ENCODE data around the gene SDHAF1.
"Not testable (repeated sequence)": the region's sequence is repeated elsewhere in the genome, so short reads cannot be mapped to it uniquely, and the experiment has no call there.

The SDHAF1 gene

DNA sequence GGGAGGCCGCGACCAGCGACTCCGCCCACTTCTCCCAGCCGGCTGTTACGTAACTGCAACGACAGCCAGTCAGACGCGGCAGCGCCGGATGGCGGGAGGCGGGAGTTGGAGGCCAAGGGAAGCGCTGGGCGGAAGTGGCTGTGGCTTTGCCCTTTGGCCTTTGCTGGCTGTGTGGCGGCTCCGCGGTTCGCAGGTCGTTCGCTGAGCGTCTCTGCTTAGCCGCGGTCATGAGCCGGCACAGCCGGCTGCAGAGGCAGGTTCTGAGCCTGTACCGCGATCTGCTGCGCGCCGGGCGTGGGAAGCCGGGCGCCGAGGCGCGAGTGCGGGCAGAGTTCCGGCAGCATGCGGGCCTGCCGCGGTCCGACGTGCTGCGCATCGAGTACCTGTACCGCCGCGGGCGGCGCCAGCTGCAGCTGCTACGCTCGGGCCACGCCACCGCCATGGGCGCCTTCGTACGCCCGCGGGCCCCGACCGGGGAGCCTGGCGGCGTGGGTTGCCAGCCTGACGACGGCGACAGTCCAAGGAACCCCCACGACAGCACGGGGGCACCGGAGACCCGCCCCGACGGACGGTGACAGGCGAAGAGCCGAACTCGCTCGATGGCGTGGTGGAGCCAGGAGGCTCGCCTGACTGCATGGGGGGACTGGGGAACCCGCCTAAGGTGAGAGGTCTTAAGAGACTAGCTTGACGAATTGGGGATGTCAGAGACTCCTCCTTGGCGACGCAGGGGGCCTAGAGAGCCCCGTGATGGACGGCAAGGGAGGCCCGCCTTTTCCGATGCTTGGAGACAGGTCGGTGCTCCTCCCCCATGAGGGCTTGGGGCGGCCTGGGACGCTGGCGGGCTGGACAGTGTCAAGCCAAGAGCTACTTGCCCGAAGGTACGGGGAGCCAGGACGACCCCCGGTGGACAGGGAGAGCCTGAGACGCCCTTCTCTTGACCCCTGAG lies at the start of gene SDHAF1:
Gene SDHAF1, plus strand, starts transcription at position 141 of the 946 bp plus-strand sequence. Its CDS starts 87 bp downstream, at position 228.
- H3K9ac ChIP-seq = peak within 1 kb of the TSS; percentile 56
- TF ChIP-seq CTCF (IDR thresholded peaks at IDR 0.05) = no peak
- no peaks in the 10 kb centered on the region for H3K9me3 ChIP-seq (ENCODE audit: control insufficient read depth, low read length)
- H3K27ac ChIP-seq = peak within 1 kb of the TSS; percentile 78
- no peaks in the 10 kb centered on the region for H3K36me3 ChIP-seq (ENCODE audit: control insufficient read depth, insufficient read depth, low read length)
- peaks cover 20% of the 10 kb centered on the region for H3K79me2 ChIP-seq
- H3K4me3 ChIP-seq (ENCODE audit: low read depth, low read length) = peak within 1 kb of the TSS; percentile 84
- no peaks in the 10 kb centered on the region for H3K27me3 ChIP-seq (ENCODE audit: control insufficient read depth, insufficient read depth, low read length)
- peaks cover 16% of the 10 kb centered on the region for H3K4me1 ChIP-seq
- peak within 1 kb of the TSS; percentile 84 for H2AFZ ChIP-seq
- peak within 1 kb of the TSS; percentile 97 for H3K4me2 ChIP-seq (ENCODE audit: low read length)

- TF ChIP-seq CTCF (IDR thresholded peaks at IDR 0.05) = no peak
- Histone ChIP-seq H2AFZ (no peak overlapping the region), H3K36me3 (ENCODE audit: control insufficient read depth, insufficient read depth, low read length) (no peaks in the 10 kb centered on the region), H3K9ac (no peak overlapping the region), H3K9me3 (ENCODE audit: control insufficient read depth, low read length) (no peaks in the 10 kb centered on the region), H3K4me2 (ENCODE audit: low read length) (no peak overlapping the region), H3K79me2 (no peaks in the 10 kb centered on the region), H3K27ac (no peak overlapping the region), H3K4me1 (peaks cover 8% of the 10 kb centered on the region), H3K27me3 (ENCODE audit: control insufficient read depth, insufficient read depth, low read length) (no peaks in the 10 kb centered on the region), H3K4me3 (ENCODE audit: low read depth, low read length) (no peak overlapping the region)
Measured at GRCh38 chr19:35946203-35946602, 48.8 kb upstream of the SDHAF1 start.

DNA sequence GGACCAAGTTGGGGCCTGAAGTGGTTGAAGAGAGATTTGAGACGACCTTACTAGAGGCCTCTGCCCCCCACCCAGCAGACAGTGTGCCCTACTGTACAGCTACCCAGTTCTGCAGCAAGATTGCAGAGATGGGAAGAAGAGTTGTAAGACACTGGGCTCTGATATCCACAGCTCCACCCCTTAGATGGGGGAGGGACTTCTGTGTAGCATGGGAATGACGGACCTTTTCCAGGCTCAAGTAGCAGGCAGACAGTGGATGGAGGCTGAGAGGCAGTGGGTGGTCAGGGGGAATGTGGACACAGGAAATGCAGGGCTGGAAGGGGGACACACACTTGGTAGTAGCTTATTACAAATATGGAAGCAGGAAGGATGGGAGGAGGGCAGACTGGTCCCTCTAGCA lies 45.9 kb upstream of the SDHAF1 start:
- Histone ChIP-seq H3K36me3 (ENCODE audit: control insufficient read depth, insufficient read depth, low read length) (no peaks in the 10 kb centered on the region), H3K4me1 (peaks cover 8% of the 10 kb centered on the region), H3K9ac (no peak overlapping the region), H3K9me3 (ENCODE audit: control insufficient read depth, low read length) (no peaks in the 10 kb centered on the region), H3K27ac (no peak overlapping the region), H3K4me3 (ENCODE audit: low read depth, low read length) (no peak overlapping the region), H3K79me2 (no peaks in the 10 kb centered on the region), H3K27me3 (ENCODE audit: control insufficient read depth, insufficient read depth, low read length) (no peaks in the 10 kb centered on the region), H3K4me2 (ENCODE audit: low read length) (no peak overlapping the region), H2AFZ (no peak overlapping the region)
- TF ChIP-seq CTCF (IDR thresholded peaks at IDR 0.05) = no peak

- no peaks in the 10 kb centered on the region for H3K9me3 ChIP-seq (ENCODE audit: control insufficient read depth, low read length)
- no peak overlapping the region for H3K27ac ChIP-seq
- H3K4me1 ChIP-seq = peaks cover 3% of the 10 kb centered on the region
- H3K36me3 ChIP-seq (ENCODE audit: control insufficient read depth, insufficient read depth, low read length) = no peaks in the 10 kb centered on the region
- no peak for TF ChIP-seq CTCF (IDR thresholded peaks at IDR 0.05)
- no peak overlapping the region for H3K4me3 ChIP-seq (ENCODE audit: low read depth, low read length)
- no peaks in the 10 kb centered on the region for H3K27me3 ChIP-seq (ENCODE audit: control insufficient read depth, insufficient read depth, low read length)
- no peak overlapping the region for H3K9ac ChIP-seq
- no peaks in the 10 kb centered on the region for H3K79me2 ChIP-seq
- H3K4me2 ChIP-seq (ENCODE audit: low read length) = no peak overlapping the region
- H2AFZ ChIP-seq = no peak overlapping the region
Measured at GRCh38 chr19:35955881-35956634, 38.9 kb upstream of the SDHAF1 start.

GRCh38 chr19:35957411-35957810 lies 37.6 kb upstream of the SDHAF1 start:
- H3K9ac ChIP-seq; H3K36me3 ChIP-seq (ENCODE audit: control insufficient read depth, insufficient read depth, low read length); H3K27me3 ChIP-seq (ENCODE audit: control insufficient read depth, insufficient read depth, low read length); H2AFZ ChIP-seq; H3K9me3 ChIP-seq (ENCODE audit: control insufficient read depth, low read length); H3K4me2 ChIP-seq (ENCODE audit: low read length); H3K4me3 ChIP-seq (ENCODE audit: low read depth, low read length); H3K27ac ChIP-seq; H3K4me1 ChIP-seq; H3K79me2 ChIP-seq: not testable (repeated sequence)

Measured in parathyroid adenoma (tissue), 2 donors.